HL-60/S4 (cell line): ENCODE results near the gene NEGR1.

Experiments
- in situ Hi-C: fragments of 300-500 bp; cut with MboI; formaldehyde crosslinking; loops from 2 replicates; pipeline ENCODE4 v1.14.3; 2022; ENCODE audit warnings: low sequenced_read_pairs

Gene NEGR1

GRCh38 chr1:72051538-72051937 is 230.8 kb downstream of the NEGR1 start:
- in situ Hi-C loops: no loop called here

DNA sequence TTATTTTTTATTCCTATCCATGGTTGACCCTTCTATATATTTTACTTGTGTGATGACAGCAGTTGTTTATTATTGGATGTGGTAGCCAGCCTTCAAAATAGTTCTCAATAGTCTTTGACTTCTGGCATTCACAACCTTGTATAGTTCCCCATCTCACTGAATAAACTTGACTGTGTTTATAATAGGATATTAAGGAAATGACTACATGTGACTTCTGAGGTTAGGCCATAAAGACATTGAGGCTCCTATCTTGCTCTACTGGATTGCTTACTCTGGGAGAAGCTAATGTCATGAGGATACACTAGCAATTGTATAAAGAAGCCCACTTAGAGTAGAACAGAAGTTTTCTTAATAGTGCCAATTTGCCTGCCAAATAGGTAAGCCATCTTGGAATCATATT is 231.8 kb downstream of the NEGR1 start:
- in situ Hi-C loops: no loop called here

- in situ Hi-C loops: no loop called here
Measured at GRCh38 chr1:72037745-72038343, 244.5 kb downstream of the NEGR1 start.

DNA sequence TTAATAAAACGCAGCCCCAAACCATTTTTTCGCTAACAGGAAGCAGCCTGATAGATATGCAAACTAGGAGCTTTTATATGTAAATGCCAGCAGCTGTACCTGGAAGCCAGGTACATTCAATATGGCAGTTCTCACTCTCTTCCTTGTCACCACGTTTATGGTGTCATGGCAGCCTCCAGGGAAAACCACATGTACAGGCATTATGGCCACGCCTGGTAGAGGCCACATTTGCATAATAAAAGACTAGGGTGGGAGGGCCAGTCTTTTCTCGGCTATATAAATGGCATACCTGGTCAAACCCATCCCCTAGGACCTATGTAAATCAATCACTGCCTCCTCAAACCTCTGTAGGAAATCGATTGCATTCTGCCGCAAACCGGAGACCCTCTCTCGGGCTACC is 247.5 kb downstream of the NEGR1 start:
- in situ Hi-C loops: no loop called here

DNA sequence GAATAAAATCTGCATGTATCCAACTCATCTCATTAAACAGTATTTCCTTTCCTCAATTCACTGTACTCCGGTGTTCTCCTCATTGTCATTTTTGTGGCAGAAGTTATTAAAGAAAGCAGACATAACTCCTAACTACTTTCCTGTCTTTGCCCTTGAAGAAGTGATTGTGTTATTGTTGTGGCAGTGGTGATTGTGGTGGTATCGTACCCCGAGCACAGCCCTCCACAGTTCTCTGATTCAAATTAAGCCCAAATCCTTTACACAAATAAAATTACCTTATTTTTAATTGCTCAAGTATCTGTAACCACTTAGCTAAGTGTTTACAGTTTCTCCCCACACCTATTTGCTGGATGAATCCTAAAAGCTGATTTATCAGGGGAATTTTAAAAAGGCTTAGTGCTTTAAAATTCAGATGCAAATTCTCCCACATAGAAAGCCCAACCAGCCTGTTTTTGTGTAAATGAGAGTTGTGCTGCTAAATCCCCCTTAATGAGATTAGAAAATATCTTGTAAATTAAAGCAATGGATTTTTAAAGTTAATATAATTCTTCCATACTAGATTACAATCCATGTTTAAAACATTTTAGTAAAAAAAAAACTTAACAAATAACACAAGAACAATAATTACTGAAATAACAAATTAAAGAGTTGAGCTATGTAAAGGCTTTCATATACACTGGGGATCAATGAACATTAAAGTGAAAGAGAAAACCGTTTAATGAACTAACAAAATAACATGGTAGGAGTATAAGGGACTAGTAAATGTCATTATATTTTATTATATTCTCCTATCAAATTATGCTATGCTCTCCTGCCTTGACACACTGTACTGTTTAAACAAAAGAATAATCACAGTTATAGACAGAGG is 259.0 kb downstream of the NEGR1 start:
- in situ Hi-C loops: no loop called here

GRCh38 chr1:72018562-72018961 is 263.8 kb downstream of the NEGR1 start:
- in situ Hi-C loops: no loop called here

GRCh38 chr1:72015006-72015405 is 267.3 kb downstream of the NEGR1 start:
- in situ Hi-C loops: no loop called here

GRCh38 chr1:72013161-72013560 is 269.2 kb downstream of the NEGR1 start:
- in situ Hi-C loops: no loop called here

- in situ Hi-C loops: no loop called here
Measured at GRCh38 chr1:72011721-72012120, 270.6 kb downstream of the NEGR1 start.

DNA sequence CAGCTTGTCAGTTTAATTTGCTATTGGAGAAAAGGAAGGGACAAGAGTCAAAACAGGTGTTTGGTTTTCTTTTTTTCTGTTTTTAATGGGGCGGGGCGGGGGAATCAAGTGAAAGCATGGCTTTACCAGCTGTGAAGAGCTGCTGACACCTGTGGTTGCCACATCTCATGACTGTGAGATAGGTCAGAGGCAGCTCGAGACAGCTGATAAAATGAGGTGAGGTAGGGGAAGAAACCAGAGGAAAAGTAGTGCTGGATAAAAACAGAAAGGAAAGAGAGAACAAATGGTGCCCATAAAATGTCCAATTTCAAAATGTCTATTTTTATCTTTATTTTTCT is 272.3 kb downstream of the NEGR1 start:
- in situ Hi-C loops: no loop called here

DNA sequence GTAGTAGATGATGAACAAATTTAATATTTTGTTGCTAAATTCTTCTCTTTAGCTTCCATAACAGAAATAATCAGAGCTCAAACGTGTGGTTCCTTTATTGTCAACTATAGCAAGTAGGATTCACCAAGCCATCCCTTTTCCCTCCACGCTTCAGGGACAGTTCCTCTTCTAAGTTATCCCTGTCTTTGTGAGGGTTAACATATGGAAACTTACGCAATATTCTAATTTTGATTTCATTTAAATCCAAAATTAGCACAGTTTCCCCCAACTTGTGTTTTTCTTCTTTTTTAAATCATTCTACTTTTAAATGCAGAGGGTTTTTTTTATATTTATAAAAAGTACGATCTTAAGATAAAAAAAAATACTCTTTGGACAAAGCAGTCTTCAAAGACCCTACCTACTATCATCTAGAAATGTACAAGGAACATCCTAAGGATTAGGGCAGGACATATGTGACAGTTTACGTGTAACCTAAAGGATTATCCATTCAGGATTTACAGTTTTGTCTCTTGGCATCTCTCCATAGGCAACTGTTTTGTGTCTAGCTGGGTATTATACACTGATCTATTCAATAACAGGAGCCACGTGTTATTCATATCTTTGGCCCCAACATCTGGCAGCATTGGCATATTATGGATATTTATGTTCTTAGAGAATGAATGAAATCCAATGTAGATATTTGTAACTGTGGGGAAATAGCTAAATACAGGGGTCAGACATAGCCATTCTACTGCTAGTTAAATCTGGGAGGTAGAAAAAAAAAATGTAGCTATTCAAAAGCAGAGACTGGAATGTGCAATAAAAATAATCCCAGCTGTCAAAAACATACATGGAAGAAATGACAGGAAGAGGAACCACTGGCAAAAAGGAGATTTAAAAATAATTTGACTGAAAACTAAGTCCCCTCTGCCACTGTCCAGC is 272.9 kb downstream of the NEGR1 start:
- in situ Hi-C loops: no loop called here

DNA sequence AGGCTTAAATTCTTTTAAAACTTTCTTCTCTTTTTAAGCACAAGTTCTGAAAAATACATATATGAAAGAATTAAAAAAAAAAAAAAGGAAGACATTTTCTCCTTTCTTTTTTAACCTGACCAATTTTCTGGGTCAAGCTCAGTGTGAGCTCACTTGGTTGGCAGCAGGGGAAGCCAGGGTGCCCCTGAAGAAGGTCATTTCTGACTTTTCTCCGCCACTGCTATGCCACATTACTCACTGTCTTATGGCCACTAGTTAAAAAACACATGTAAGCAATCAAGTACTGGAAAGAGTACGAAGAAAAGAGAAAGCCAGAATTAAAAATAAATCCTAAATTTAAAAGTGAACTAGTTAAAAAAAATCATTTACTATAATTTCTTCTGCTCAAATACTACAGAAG is 275.0 kb downstream of the NEGR1 start:
- in situ Hi-C loops: no loop called here

GRCh38 chr1:72006092-72006491 is 276.2 kb downstream of the NEGR1 start:
- in situ Hi-C loops: no loop called here

- in situ Hi-C loops: no loop called here
Measured at GRCh38 chr1:72003092-72003491, 279.2 kb downstream of the NEGR1 start.

GRCh38 chr1:72000809-72001208 is 281.5 kb downstream of the NEGR1 start:
- in situ Hi-C loops: no loop called here

GRCh38 chr1:71994646-71995045 is 287.7 kb downstream of the NEGR1 start:
- in situ Hi-C loops: no loop called here

GRCh38 chr1:71987181-71987580 is 295.2 kb downstream of the NEGR1 start:
- in situ Hi-C loops: no loop called here

GRCh38 chr1:71986160-71986559 is 296.2 kb downstream of the NEGR1 start:
- in situ Hi-C loops: no loop called here

GRCh38 chr1:71980556-71980955 is 301.8 kb downstream of the NEGR1 start:
- in situ Hi-C loops: no loop called here

DNA sequence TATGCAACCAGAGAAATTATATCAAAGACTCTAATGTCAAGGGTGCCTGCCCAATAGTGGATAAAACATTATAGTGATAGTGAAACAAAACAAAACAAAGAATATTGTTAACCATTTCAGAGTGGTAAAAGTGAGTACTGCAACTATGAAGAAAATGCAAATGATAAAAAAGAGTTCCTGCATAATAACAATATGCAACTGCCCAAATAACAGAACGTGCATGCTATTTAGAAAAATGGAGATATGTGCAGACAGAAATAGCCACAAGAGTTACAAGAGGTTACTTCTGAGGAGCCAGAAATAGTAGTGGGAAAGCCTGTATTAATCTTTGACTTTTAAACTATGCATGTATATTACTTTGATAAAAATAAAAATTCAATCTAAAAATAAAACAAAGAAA is 302.5 kb downstream of the NEGR1 start:
- in situ Hi-C loops: no loop called here

DNA sequence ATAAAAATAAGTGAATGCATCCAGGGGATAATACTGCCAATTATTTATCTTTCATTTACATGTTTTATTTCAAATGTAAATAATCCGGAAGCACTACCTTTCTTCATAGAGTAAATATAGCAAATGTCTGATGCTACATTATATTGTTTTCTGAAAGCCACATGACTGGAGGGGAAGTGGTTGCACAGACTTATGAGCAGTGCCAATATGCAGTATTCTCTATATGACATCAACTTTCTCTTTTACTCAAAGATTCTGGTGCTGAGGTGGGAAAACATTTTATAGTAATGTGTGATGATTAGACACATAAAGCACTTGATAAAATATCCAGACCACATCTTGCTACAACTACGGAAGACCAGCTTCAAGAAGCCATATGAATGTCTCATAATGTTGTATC is 314.7 kb downstream of the NEGR1 start:
- in situ Hi-C loops: no loop called here

DNA sequence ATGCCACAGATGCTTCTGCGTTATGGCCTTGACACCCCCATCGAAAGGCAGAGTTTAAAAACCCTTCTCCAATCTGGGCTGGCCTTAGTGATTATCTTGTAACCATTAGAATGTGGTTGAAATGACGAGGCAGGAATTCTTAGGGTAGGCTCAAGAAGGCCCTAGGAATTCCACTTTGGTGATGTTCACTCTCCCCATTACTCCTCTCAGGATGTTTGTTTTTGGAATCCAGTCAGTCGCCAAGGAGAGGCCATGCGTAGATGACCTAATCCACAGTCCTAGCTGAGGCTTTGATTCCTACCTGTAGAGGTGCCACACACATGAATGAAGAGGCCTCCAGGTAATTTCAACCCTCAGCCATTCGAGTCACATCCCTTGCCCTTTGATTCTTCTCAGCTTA is 318.2 kb downstream of the NEGR1 start:
- in situ Hi-C loops: no loop called here
